GM23338 (cell line): Measurements from ENCODE around the gene DACH2. TPM values are rescaled to one million over a fixed set of nuclear protein-coding genes. Genes with fewer than 3 reads are reported as not detected.

Experiments
- ATAC-seq: fragments of 200-7000 bp; cut with Tn5 transposase; 3 replicates; pipeline ENCODE4 v1.9.1; 2020
- DNase-seq: peaks from one replicate; pipeline ENCODE4 v3.0.0-alpha.2; 2015; ENCODE audit warnings: low spot score
- H2AFZ ChIP-seq: fragments of 200-600 bp; sonication (generic); 2 replicates; pipeline ENCODE4 v1.8.0; 2016; ENCODE audit warnings: antibody characterized with exemption, mild to moderate bottlenecking, moderate library complexity
- H3F3A ChIP-seq: fragments of 200-600 bp; sonication (generic); replicated peaks from 2 replicates; pipeline ENCODE4 v1.8.0; 2017; ENCODE audit warnings: antibody characterized with exemption, mixed run types, low read depth
- H3K27ac ChIP-seq: fragments of 200-600 bp; sonication (generic); 2 replicates; pipeline ENCODE4 v1.6.1; 2016; ENCODE audit warnings: low read depth
- H3K27me3 ChIP-seq: fragments of 200-600 bp; sonication (generic); 2 replicates; pipeline ENCODE4 v1.8.0; 2016; ENCODE audit warnings: mild to moderate bottlenecking, mixed run types, moderate library complexity; ENCODE audit not compliant: insufficient read depth
- H3K36me3 ChIP-seq: fragments of 200-600 bp; sonication (generic); 2 replicates; pipeline ENCODE4 v1.8.0; 2016; ENCODE audit warnings: mild to moderate bottlenecking; ENCODE audit not compliant: insufficient read depth
- H3K4me1 ChIP-seq: fragments of 200-600 bp; sonication (generic); 2 replicates; pipeline ENCODE4 v1.8.0; 2016; ENCODE audit warnings: mild to moderate bottlenecking, moderate library complexity; ENCODE audit not compliant: insufficient read depth
- H3K4me2 ChIP-seq: fragments of 200-600 bp; sonication (generic); 2 replicates; pipeline ENCODE4 v1.7.1; 2017; ENCODE audit warnings: mixed run types
- H3K4me3 ChIP-seq: fragments of 200-600 bp; sonication (generic); 2 replicates; pipeline ENCODE4 v1.6.1; 2016; ENCODE audit warnings: mixed run types
- H3K79me2 ChIP-seq: fragments of 200-600 bp; sonication (generic); replicated peaks from 2 replicates; pipeline ENCODE4 v1.8.0; 2017; ENCODE audit warnings: mild to moderate bottlenecking; ENCODE audit not compliant: insufficient read depth
- H3K9me2 ChIP-seq: fragments of 200-600 bp; sonication (generic); 2 replicates; pipeline ENCODE4 v1.8.0; 2017; ENCODE audit not compliant: insufficient read depth
- H4K20me1 ChIP-seq: fragments of 200-600 bp; sonication (generic); replicated peaks from 2 replicates; pipeline ENCODE4 v1.8.0; 2017; ENCODE audit warnings: mild to moderate bottlenecking; ENCODE audit not compliant: insufficient read depth
- H3K27ac Mint-ChIP-seq: 2 replicates; pipeline ENCODE4 v1.8.0; 2020; ENCODE audit warnings: inconsistent platforms, mild to moderate bottlenecking, moderate library complexity, mixed read lengths
- H3K27me3 Mint-ChIP-seq: 3 replicates; pipeline ENCODE4 v1.8.0; 2022; ENCODE audit warnings: low read depth, mild to moderate bottlenecking, moderate library complexity, mixed read lengths, inconsistent platforms; ENCODE audit not compliant: insufficient read depth, poor library complexity
- H3K36me3 Mint-ChIP-seq: 3 replicates; pipeline ENCODE4 v1.8.0; 2021; ENCODE audit warnings: low read depth, mild to moderate bottlenecking, inconsistent platforms, moderate library complexity, mixed read lengths
- H3K4me1 Mint-ChIP-seq: 3 replicates; pipeline ENCODE4 v1.8.0; 2020; ENCODE audit warnings: mild to moderate bottlenecking, inconsistent platforms, mixed read lengths
- H3K4me3 Mint-ChIP-seq: 3 replicates; pipeline ENCODE4 v1.8.0; 2021; ENCODE audit warnings: moderate library complexity, mild to moderate bottlenecking, inconsistent platforms, mixed read lengths
- H3K9me3 Mint-ChIP-seq: 3 replicates; pipeline ENCODE4 v1.8.0; 2020; ENCODE audit warnings: moderate library complexity, mild to moderate bottlenecking, inconsistent platforms, mixed read lengths
- ETS1 ChIP-seq: IDR thresholded peaks from 2 replicates; pipeline ENCODE4 v1.6.1; 2016; ENCODE audit warnings: antibody characterized with exemption
- EZH2 ChIP-seq: fragments of 200-600 bp; sonication (generic); IDR thresholded peaks from one replicate; pipeline ENCODE4 v1.8.0; 2017; ENCODE audit warnings: antibody characterized with exemption, mild to moderate bottlenecking, low read depth; ENCODE audit not compliant: unreplicated experiment
- REST ChIP-seq: IDR thresholded peaks from one replicate; pipeline ENCODE4 v1.6.1; 2018; ENCODE audit warnings: antibody characterized with exemption; ENCODE audit not compliant: unreplicated experiment
- ZNF331 ChIP-seq: fragments of 250-450 bp; sonication (Bioruptor Pico); IDR thresholded peaks from 2 replicates; pipeline ENCODE4 v1.5.0; 2020; ENCODE audit warnings: low read depth, mild to moderate bottlenecking, moderate library complexity
- ZNF462 ChIP-seq: fragments of 250-450 bp; sonication (Bioruptor Pico); IDR thresholded peaks from 2 replicates; pipeline ENCODE4 v1.5.0; 2020; ENCODE audit warnings: mild to moderate bottlenecking, moderate library complexity
- polyA plus RNA-seq: library from polyadenylated mRNA; unstranded; fragments of >200 nt; fragmentation: Nextera tagmentation; extraction: Ambion mirVana; gene quantifications from 2 replicates; pipeline ENCODE4 v1.2.1, GENCODE V29; 2016
- total RNA-seq: library from RNA; depleted of rRNA; stranded (reverse); fragments of >200 nt; shearing (Covaris generic); gene quantifications from 2 replicates; pipeline ENCODE4 v1.2.3, GENCODE V29; 2014

DACH2 gene
- total and polyA plus RNA-seq, 2 experiments from 2014 or later = 2.4 to 4.6 TPM

- DNase-seq (no peak), ATAC-seq (no peak)
- no peak overlapping the region for H3K4me2 ChIP-seq
- no peaks in the 10 kb centered on the region for H3K27me3 ChIP-seq
- H3K36me3 ChIP-seq = no peaks in the 10 kb centered on the region
- no peak overlapping the region for H3K27ac ChIP-seq
- no peak overlapping the region for H2AFZ ChIP-seq
- H3K79me2 ChIP-seq = no peaks in the 10 kb centered on the region
- Mint-ChIP-seq H3K36me3 (no peaks in the 10 kb centered on the region), H3K4me1 (no peaks in the 10 kb centered on the region), H3K27me3 (peaks cover 2% of the 10 kb centered on the region), H3K9me3 (no peaks in the 10 kb centered on the region), H3K27ac (no peak overlapping the region), H3K4me3 (no peak overlapping the region)
- H3K9me2 ChIP-seq = no peaks in the 10 kb centered on the region
- no peaks in the 10 kb centered on the region for H4K20me1 ChIP-seq
- H3F3A ChIP-seq = no peaks in the 10 kb centered on the region
- no peaks in the 10 kb centered on the region for H3K4me1 ChIP-seq
- no peak overlapping the region for H3K4me3 ChIP-seq
- no peak for TF ChIP-seq EZH2
- no peak for TF ChIP-seq ZNF331 (CRISPR knock-in tag)
- no peak for TF ChIP-seq ZNF462
- TF ChIP-seq ETS1 = no peak
- no peak for TF ChIP-seq REST
Observed at GRCh38 chrX:86696951-86697350, 548.7 kb downstream of the DACH2 start.
